SU-DHL-6 (cell line): Measurements from ENCODE around the gene CD19.

Experiments
- H2AFZ ChIP-seq: fragments of 200-600 bp; sonication (generic); 2 replicates; pipeline ENCODE4 v1.6.1; 2014; ENCODE audit warnings: low read depth, mild to moderate bottlenecking, moderate library complexity, mixed read lengths, antibody characterized with exemption, low read length; ENCODE audit not compliant: severe bottlenecking
- H3F3A ChIP-seq: fragments of 200-600 bp; shearing (Covaris generic); 2 replicates; pipeline ENCODE4 v1.6.0; 2016; ENCODE audit warnings: antibody characterized with exemption, mild to moderate bottlenecking; ENCODE audit not compliant: insufficient read depth
- H3K27ac ChIP-seq: fragments of 200-600 bp; sonication (generic); 2 replicates; pipeline ENCODE4 v1.5.1; 2016; ENCODE audit warnings: low read depth, mild to moderate bottlenecking, low read length, moderate library complexity, mixed read lengths
- H3K27me3 ChIP-seq: fragments of 200-600 bp; sonication (generic), shearing (Covaris generic); 2 replicates; pipeline ENCODE4 v1.6.0; 2014; ENCODE audit warnings: mild to moderate bottlenecking, low read length
- H3K36me3 ChIP-seq: fragments of 200-600 bp; sonication (generic); 2 replicates; pipeline ENCODE4 v1.6.1; 2014; ENCODE audit warnings: mild to moderate bottlenecking, low read length, mixed read lengths
- H3K4me2 ChIP-seq: fragments of 300-600, 200-600 bp; shearing (Covaris generic), sonication (generic); 2 replicates; pipeline ENCODE4 v1.6.0; 2014; ENCODE audit warnings: low read length, low read depth, mild to moderate bottlenecking; ENCODE audit not compliant: poor library complexity, severe bottlenecking
- H3K4me3 ChIP-seq: fragments of 200-600 bp; sonication (generic); 2 replicates; pipeline ENCODE4 v1.5.1; 2014; ENCODE audit warnings: antibody characterized with exemption, low read length, mild to moderate bottlenecking, mixed read lengths; ENCODE audit not compliant: insufficient read depth, poor library complexity, severe bottlenecking
- H3K79me2 ChIP-seq: fragments of 200-600 bp; sonication (generic); 2 replicates; pipeline ENCODE4 v1.6.1; 2014; ENCODE audit warnings: mild to moderate bottlenecking, low read length, moderate library complexity; ENCODE audit not compliant: insufficient read depth
- H3K9ac ChIP-seq: fragments of 200-600 bp; sonication (generic); 2 replicates; pipeline ENCODE4 v1.7.0; 2014; ENCODE audit warnings: mild to moderate bottlenecking, low read length
- H3K9me2 ChIP-seq: fragments of 200-600 bp; sonication (generic); replicated peaks from 2 replicates; pipeline ENCODE4 v1.6.1; 2014; ENCODE audit warnings: low read length; ENCODE audit not compliant: insufficient read depth
- H3K9me3 ChIP-seq: fragments of 200-600 bp; sonication (generic); 2 replicates; pipeline ENCODE4 v1.6.1; 2014; ENCODE audit warnings: low read length, mixed read lengths; ENCODE audit not compliant: insufficient read depth
- H4K20me1 ChIP-seq: fragments of 200-600 bp; sonication (generic); 2 replicates; pipeline ENCODE4 v1.6.1; 2014; ENCODE audit warnings: low read depth, mild to moderate bottlenecking, antibody characterized with exemption, low read length, moderate library complexity, mixed read lengths
- EZH2phosphoT487 ChIP-seq: fragments of 200-600 bp; sonication (generic), shearing (Covaris generic); conservative IDR thresholded peaks from 2 replicates; pipeline ENCODE4 v1.6.1; 2018; ENCODE audit warnings: mild to moderate bottlenecking, antibody characterized with exemption, low read length, moderate library complexity, mixed read lengths
- TF ChIP-seq, protein P1 (sequence below): fragments of 200-600 bp; sonication (generic); IDR thresholded peaks from one replicate; pipeline ENCODE4 v1.5.1; 2017; ENCODE audit warnings: antibody characterized with exemption, mild to moderate bottlenecking, low read length, moderate library complexity; ENCODE audit not compliant: insufficient read depth, poor library complexity, severe bottlenecking

The CD19 gene

DNA sequence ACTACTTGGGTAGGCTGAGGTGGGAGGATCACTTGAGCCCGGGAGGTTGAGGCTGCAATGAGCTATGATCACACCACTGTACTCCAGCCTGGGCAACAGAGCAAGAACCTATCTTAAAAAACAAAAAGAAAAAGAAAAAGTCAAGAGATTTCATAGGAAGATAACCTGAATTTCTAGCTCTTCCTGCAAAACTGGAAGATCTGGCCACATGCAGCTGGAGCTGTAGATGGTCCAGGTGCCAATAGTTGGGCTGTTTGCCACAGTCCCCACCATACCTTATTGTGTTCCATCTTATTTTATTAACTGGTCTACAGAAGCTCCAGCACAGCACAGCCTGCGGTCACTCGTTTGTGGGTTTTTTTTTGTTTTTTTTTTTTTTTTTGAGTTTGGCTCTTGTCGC is 38.5 kb upstream of the CD19 start:
- Histone ChIP-seq H3K4me3 (no peak overlapping the region), H3K9me2 (no peaks in the 10 kb centered on the region), H4K20me1 (no peaks in the 10 kb centered on the region), H3K9me3 (no peaks in the 10 kb centered on the region), H3K79me2 (no peaks in the 10 kb centered on the region), H3K27ac (no peak overlapping the region), H3K36me3 (no peaks in the 10 kb centered on the region), H3K27me3 (no peaks in the 10 kb centered on the region), H3K4me2 (no peak overlapping the region), H3F3A (no peaks in the 10 kb centered on the region), H3K9ac (no peak overlapping the region), H2AFZ (no peak overlapping the region)
- TF ChIP-seq, protein P1, sequence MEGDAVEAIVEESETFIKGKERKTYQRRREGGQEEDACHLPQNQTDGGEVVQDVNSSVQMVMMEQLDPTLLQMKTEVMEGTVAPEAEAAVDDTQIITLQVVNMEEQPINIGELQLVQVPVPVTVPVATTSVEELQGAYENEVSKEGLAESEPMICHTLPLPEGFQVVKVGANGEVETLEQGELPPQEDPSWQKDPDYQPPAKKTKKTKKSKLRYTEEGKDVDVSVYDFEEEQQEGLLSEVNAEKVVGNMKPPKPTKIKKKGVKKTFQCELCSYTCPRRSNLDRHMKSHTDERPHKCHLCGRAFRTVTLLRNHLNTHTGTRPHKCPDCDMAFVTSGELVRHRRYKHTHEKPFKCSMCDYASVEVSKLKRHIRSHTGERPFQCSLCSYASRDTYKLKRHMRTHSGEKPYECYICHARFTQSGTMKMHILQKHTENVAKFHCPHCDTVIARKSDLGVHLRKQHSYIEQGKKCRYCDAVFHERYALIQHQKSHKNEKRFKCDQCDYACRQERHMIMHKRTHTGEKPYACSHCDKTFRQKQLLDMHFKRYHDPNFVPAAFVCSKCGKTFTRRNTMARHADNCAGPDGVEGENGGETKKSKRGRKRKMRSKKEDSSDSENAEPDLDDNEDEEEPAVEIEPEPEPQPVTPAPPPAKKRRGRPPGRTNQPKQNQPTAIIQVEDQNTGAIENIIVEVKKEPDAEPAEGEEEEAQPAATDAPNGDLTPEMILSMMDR, result no peak
- TF ChIP-seq EZH2phosphoT487, result no peak

- TF ChIP-seq, protein P1, result no peak
- no peak for TF ChIP-seq EZH2phosphoT487
Observed at GRCh38 chr16:28895609-28896008, 36.2 kb upstream of the CD19 start.

GRCh38 chr16:28897826-28898225 is 33.9 kb upstream of the CD19 start:
- Histone ChIP-seq H3K9me3 (no peaks in the 10 kb centered on the region), H3K9me2 (no peaks in the 10 kb centered on the region), H4K20me1 (no peaks in the 10 kb centered on the region), H2AFZ (no peak overlapping the region), H3K4me3 (no peak overlapping the region), H3K36me3 (no peaks in the 10 kb centered on the region), H3K79me2 (no peaks in the 10 kb centered on the region), H3K9ac (no peak overlapping the region), H3K4me2 (no peak overlapping the region), H3K27me3 (no peaks in the 10 kb centered on the region), H3K27ac (no peak overlapping the region), H3F3A (no peaks in the 10 kb centered on the region)
- TF ChIP-seq EZH2phosphoT487, result no peak
- TF ChIP-seq, protein P1, result no peak

More at GRCh38 chr16:28895609-28896008, 36.2 kb upstream of the CD19 start:
- no peaks in the 10 kb centered on the region for H3K36me3 ChIP-seq
- no peaks in the 10 kb centered on the region for H4K20me1 ChIP-seq
- no peaks in the 10 kb centered on the region for H3K79me2 ChIP-seq
- H3K4me2 ChIP-seq, result no peak overlapping the region
- H3K4me3 ChIP-seq, result no peak overlapping the region
- H3K9me3 ChIP-seq, result no peaks in the 10 kb centered on the region
- no peaks in the 10 kb centered on the region for H3K9me2 ChIP-seq
- no peak overlapping the region for H3K9ac ChIP-seq
- no peak overlapping the region for H2AFZ ChIP-seq
- H3F3A ChIP-seq, result no peaks in the 10 kb centered on the region
- no peaks in the 10 kb centered on the region for H3K27me3 ChIP-seq
- no peak overlapping the region for H3K27ac ChIP-seq
